Measurements from ENCODE around the gene ANKS6.

DNA sequence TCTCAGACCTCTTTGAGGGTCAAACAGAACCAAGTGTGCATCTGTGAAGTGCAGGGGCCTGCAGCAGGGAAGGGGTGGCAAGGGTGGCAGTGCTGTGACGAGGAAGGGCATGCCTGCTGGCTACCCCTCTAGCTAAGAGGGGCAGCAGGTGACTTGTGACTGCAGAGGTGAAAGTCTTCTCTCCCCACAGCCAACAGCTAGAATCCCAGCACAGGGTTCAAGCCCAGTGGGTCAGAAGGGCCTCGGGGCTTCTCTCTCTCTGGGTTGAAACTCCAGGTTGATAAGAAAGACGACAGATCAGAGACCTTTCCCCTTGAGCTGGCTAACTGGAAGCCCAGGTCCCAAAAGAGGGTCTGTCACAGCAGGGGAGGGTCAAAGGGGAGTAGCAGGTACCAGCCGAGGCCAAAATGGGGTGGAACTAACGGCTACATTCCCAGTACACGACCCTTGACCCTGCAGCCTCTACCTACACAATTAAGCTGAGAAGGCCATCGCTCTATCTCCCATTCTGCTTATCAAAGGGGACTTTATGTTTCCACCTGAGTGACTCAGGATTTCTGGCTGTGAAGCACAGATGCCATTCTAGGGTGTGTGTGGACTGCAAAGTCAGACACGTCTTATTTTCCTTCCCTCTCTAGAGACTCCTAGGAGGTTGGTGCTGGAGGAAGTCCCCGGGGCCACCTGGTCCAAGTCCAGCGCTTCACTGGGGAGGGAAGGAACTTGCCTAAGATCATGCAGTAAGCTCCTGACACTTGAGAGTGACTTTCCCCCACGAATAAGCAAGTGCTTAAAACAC is 14.6 kb downstream of the ANKS6 start:
- TF ChIP-seq CEBPB (IDR thresholded peaks at IDR 0.05; ENCODE audit: low read depth): no peak
- TF ChIP-seq, protein P1, sequence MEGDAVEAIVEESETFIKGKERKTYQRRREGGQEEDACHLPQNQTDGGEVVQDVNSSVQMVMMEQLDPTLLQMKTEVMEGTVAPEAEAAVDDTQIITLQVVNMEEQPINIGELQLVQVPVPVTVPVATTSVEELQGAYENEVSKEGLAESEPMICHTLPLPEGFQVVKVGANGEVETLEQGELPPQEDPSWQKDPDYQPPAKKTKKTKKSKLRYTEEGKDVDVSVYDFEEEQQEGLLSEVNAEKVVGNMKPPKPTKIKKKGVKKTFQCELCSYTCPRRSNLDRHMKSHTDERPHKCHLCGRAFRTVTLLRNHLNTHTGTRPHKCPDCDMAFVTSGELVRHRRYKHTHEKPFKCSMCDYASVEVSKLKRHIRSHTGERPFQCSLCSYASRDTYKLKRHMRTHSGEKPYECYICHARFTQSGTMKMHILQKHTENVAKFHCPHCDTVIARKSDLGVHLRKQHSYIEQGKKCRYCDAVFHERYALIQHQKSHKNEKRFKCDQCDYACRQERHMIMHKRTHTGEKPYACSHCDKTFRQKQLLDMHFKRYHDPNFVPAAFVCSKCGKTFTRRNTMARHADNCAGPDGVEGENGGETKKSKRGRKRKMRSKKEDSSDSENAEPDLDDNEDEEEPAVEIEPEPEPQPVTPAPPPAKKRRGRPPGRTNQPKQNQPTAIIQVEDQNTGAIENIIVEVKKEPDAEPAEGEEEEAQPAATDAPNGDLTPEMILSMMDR (IDR thresholded peaks at IDR 0.05 in 2 of 3, conservative IDR thresholded peaks at IDR 0.05 in 1 of 3; ENCODE audit: borderline replicate concordance in 1 of 3, insufficient read depth in 1 of 3, low read depth in 2 of 3, low read length in 2 of 3): no peak
- peak; percentile 30; the same call in 1 of the 2 replicates for TF ChIP-seq POLR2AphosphoS5 (IDR thresholded peaks at IDR 0.05; ENCODE audit: low read depth, low read length)

All from HCT116 (cell line).